ENCODE measurements around the gene HS3ST6.

The HS3ST6 gene

DNA sequence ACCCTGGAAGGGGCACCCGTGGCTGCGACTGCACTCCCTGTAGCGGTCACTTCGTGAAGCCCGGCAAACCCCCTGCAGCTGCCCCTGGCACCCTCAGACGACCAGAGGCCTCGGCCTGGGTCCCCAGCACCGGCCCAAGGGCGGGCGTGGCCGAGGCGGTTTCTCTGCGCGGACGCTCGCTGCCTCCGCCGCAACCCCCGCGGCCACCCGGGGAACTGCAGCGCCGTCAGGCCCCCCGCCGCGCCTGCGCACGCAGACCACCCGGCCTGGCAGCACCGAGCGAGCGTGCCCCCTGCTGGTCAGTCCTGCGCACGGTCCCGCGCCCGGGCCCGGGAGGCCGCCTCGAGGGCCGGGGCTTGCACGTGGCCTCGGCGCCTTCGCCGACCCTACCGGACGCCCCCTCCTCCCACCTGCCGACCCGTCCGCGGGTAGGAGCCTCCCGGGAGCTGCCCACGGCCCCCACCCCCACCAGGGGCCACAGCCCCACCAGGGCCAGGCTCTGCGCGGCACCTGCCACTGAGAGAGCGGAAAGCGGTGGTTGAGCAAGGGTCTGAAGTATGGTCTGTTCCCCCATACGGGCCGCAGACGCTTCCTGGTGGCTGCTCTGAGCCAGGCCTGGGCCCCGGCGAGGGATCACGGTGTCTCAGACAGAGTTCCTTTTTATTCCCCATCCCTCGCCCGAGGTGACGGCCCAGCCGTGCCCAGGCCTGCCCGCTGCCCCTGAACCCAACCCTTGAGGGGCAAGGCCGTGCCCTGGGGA, 11.5 kb upstream of the HS3ST6 start:
- H3K4me3 ChIP-seq = peak overlapping the region; percentile 76
- TF ChIP-seq, protein P1, sequence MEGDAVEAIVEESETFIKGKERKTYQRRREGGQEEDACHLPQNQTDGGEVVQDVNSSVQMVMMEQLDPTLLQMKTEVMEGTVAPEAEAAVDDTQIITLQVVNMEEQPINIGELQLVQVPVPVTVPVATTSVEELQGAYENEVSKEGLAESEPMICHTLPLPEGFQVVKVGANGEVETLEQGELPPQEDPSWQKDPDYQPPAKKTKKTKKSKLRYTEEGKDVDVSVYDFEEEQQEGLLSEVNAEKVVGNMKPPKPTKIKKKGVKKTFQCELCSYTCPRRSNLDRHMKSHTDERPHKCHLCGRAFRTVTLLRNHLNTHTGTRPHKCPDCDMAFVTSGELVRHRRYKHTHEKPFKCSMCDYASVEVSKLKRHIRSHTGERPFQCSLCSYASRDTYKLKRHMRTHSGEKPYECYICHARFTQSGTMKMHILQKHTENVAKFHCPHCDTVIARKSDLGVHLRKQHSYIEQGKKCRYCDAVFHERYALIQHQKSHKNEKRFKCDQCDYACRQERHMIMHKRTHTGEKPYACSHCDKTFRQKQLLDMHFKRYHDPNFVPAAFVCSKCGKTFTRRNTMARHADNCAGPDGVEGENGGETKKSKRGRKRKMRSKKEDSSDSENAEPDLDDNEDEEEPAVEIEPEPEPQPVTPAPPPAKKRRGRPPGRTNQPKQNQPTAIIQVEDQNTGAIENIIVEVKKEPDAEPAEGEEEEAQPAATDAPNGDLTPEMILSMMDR (IDR thresholded peaks at IDR 0.05) = peak; percentile 100
- H3K27ac ChIP-seq = peak overlapping the region; percentile 67 to 72
- DNase-seq (ENCODE audit: low spot score) = peak; percentile 86

- TF ChIP-seq, protein P1 (IDR thresholded peaks at IDR 0.05) = no peak
- no peak for DNase-seq (ENCODE audit: low spot score)
- Histone ChIP-seq H3K27ac (peak overlapping the region; percentile 67 to 72), H3K4me3 (peak overlapping the region; percentile 76)
Observed at GRCh38 chr16:1929105-1929504, 10.9 kb upstream of the HS3ST6 start.

DNA sequence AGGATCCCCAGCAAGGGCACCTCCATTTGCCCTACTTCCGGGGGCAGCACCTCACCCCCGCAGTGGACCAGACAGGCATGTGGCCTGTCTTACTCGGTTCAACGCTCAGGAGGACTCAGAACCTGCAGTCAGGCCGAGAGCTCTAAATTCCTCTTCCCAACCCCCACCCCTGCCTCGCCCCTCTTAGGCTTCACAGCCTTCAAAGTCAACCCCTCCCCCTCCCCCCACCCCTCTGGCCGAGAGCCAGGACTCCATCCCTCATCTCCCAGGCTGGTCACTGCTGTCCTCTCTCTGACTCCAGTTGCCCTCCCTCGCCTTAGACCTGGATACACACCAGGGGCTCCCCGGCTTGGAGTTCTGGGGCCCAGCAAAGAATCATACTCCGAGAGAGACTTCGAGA, 8.1 kb upstream of the HS3ST6 start:
- H3K27ac ChIP-seq = no peak overlapping the region
- no peak overlapping the region for H3K4me3 ChIP-seq
- no peak for DNase-seq (ENCODE audit: low spot score)
- TF ChIP-seq, protein P1 (IDR thresholded peaks at IDR 0.05) = no peak

DNA sequence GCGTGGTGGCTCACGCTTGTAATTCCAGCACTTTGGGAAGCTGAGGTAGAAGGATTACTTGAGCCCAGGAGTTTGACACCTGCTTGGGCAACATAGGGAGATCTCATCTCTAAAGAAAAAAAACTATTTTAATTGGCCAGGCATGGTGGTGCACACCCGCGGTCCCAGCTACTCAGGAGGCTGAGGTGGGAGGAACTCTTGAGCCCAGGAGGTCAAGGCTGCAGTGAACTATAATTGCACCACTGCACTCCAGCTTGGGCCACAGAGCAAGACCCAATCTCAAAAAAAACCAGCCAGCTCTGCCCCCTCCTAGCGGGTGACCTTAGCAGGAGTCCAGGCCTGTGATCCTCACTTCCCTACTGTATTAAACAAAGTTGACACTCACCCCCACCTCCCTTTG, 5.9 kb upstream of the HS3ST6 start:
- Histone ChIP-seq H3K27ac (no peak overlapping the region), H3K4me3 (no peak overlapping the region)
- DNase-seq (ENCODE audit: low spot score) = no peak
- TF ChIP-seq, protein P1 (IDR thresholded peaks at IDR 0.05) = no peak

DNA sequence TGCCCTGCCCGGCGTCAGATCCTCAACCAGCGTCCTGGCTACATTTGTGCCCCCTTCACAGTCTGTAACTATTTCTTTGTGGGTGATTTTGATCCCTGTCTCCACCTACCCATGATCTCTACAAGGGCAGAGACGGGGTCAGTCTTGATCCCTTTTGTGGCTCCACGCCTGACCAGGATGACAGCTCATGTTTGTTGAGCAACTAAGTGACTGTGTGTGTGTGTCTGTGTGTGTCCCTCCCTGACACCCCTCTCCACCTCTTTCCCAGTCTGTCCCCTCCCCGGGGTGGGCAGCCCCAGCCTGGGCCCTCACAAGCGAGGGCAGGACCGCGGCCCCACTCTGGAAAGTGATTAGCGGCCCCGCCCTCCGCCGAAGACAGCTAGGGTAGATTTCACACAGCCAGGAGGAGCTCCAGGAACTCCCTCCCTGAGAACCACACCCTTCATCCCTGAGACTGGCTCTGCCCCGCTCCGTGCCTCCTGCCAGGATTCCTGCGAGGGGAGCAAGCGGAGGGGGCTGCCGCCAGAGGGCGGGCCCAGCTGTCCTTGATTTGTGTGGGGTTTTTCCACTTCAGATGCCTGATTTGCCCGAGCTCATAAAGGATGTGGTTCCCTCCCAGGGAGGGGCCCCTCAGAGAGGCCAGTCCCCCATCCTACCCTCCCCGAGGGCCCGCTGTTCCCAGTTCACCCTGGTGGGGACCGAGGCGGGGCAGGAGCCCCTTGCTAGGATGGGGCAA, 5.3 kb upstream of the HS3ST6 start:
- no peak for DNase-seq (ENCODE audit: low spot score)
- H3K4me3 ChIP-seq = no peak overlapping the region
- H3K27ac ChIP-seq = no peak overlapping the region
- TF ChIP-seq, protein P1 (IDR thresholded peaks at IDR 0.05) = no peak

GRCh38 chr16:1922357-1922756, 4.1 kb upstream of the HS3ST6 start:
- TF ChIP-seq, protein P1 (IDR thresholded peaks at IDR 0.05) = no peak
- no peak for DNase-seq (ENCODE audit: low spot score)
- no peak overlapping the region for H3K27ac ChIP-seq
- H3K4me3 ChIP-seq = no peak overlapping the region
